ENCODE data around the gene XIRP1.

DNA sequence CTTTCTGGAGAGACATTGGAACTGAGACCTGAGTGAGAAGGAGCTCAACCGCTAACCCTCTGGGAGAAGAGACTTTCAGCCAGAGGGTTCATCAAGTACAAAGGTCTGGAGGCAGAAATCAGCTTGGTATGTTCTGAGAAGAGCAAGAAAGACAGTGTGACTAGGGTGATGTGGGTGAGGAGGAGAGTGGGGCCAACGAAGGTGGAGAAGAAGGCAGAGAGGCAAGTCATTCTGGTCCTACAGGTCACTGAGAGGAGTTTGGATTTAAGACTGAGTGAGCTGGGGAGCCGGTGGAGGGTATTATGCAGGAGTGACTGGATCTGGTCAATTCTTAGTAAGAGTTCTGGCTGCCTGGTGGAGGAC, 12.2 kb downstream of the XIRP1 start:
- TF ChIP-seq, protein P1, sequence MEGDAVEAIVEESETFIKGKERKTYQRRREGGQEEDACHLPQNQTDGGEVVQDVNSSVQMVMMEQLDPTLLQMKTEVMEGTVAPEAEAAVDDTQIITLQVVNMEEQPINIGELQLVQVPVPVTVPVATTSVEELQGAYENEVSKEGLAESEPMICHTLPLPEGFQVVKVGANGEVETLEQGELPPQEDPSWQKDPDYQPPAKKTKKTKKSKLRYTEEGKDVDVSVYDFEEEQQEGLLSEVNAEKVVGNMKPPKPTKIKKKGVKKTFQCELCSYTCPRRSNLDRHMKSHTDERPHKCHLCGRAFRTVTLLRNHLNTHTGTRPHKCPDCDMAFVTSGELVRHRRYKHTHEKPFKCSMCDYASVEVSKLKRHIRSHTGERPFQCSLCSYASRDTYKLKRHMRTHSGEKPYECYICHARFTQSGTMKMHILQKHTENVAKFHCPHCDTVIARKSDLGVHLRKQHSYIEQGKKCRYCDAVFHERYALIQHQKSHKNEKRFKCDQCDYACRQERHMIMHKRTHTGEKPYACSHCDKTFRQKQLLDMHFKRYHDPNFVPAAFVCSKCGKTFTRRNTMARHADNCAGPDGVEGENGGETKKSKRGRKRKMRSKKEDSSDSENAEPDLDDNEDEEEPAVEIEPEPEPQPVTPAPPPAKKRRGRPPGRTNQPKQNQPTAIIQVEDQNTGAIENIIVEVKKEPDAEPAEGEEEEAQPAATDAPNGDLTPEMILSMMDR (IDR thresholded peaks at IDR 0.05), result no peak
- no peak for TF ChIP-seq POLR2A (IDR thresholded peaks at IDR 0.05)
